CD8-positive, alpha-beta memory T cell (primary cell): ENCODE measurements around the gene CSTB. TPM values are rescaled to one million over a fixed set of nuclear protein-coding genes. Genes with fewer than 3 reads are reported as not detected.

Experiments
- CTCF ChIA-PET: fragments of 350-600 bp; sonication (Branson Sonifier 250); formaldehyde crosslinking; loops from one replicate; lab custom pipeline; 2021; ENCODE audit warnings: antibody characterized with exemption; lab: Charles Lee
- POLR2A ChIA-PET: fragments of 350-600 bp; sonication (Branson Sonifier 250); formaldehyde crosslinking; loops from one replicate; lab custom pipeline; 2021; ENCODE audit warnings: antibody characterized with exemption; lab: Charles Lee
- DNase-seq, 5 donors: peaks; one replicate each; pipeline versions ENCODE4 v3.0.0 to v3.0.0-alpha.2; 2020 to 2022; ENCODE audit warnings: mixed read lengths in 1 of 5
- H3K27ac ChIP-seq: one replicate; pipeline ENCODE4 v1.7.0; 2013; ENCODE audit warnings: low read depth, mild to moderate bottlenecking, low read length, moderate library complexity
- H3K27me3 ChIP-seq: 2 replicates; pipeline ENCODE4 v1.7.0; 2013; ENCODE audit warnings: low read length, mild to moderate bottlenecking; ENCODE audit not compliant: insufficient read depth, poor library complexity, severe bottlenecking
- H3K36me3 ChIP-seq: 2 replicates; pipeline ENCODE4 v1.7.0; 2013; ENCODE audit warnings: mild to moderate bottlenecking, low read length, moderate library complexity; ENCODE audit not compliant: insufficient read depth
- H3K4me1 ChIP-seq: 2 replicates; pipeline ENCODE4 v1.7.0; 2013; ENCODE audit warnings: mild to moderate bottlenecking, low read length, moderate library complexity; ENCODE audit not compliant: insufficient read depth
- H3K4me3 ChIP-seq: 2 replicates; pipeline ENCODE4 v1.7.0; 2013; ENCODE audit warnings: mild to moderate bottlenecking, low read length
- H3K9me3 ChIP-seq: 2 replicates; pipeline ENCODE4 v1.7.0; 2013; ENCODE audit warnings: mild to moderate bottlenecking, low read length
- H3K27ac Mint-ChIP-seq, 8 donors: one replicate each; pipeline ENCODE4 v1.8.0; 2020 to 2021; ENCODE audit warnings: mixed read lengths in 8 of 8, mild to moderate bottlenecking in 6 of 8, inconsistent platforms in 3 of 8, moderate library complexity in 3 of 8
- H3K27me3 Mint-ChIP-seq, 2 donors: one replicate each; pipeline ENCODE4 v1.8.0; 2020 to 2021; ENCODE audit warnings: mixed read lengths in 2 of 2, mild to moderate bottlenecking in 1 of 2, moderate library complexity in 1 of 2
- H3K36me3 Mint-ChIP-seq, 3 donors: one replicate each; pipeline ENCODE4 v1.8.0; 2020 to 2021; ENCODE audit warnings: mixed read lengths in 3 of 3, inconsistent platforms in 1 of 3, mild to moderate bottlenecking in 1 of 3
- H3K4me1 Mint-ChIP-seq, 3 donors: one replicate each; pipeline ENCODE4 v1.8.0; 2020 to 2021; ENCODE audit warnings: mixed read lengths in 3 of 3, inconsistent platforms in 1 of 3, mild to moderate bottlenecking in 1 of 3
- H3K4me3 Mint-ChIP-seq, 7 donors: one replicate each; pipeline ENCODE4 v1.8.0; 2020 to 2021; ENCODE audit warnings: mixed read lengths in 7 of 7, mild to moderate bottlenecking in 6 of 7, moderate library complexity in 4 of 7, inconsistent platforms in 2 of 7
- H3K9me3 Mint-ChIP-seq, 5 donors: one replicate each; pipeline ENCODE4 v1.8.0; 2020 to 2022; ENCODE audit warnings: mixed read lengths in 5 of 5, mild to moderate bottlenecking in 3 of 5, moderate library complexity in 2 of 5, inconsistent platforms in 1 of 5
- polyA plus RNA-seq: library from polyadenylated mRNA; unstranded; fragments of 300-500 nt; fragmentation: Illumina TruSeq; gene quantifications from one replicate; pipeline ENCODE4 v1.2.3, GENCODE V29; 2021
- total RNA-seq, 2 experiments: library from RNA; stranded (reverse); gene quantifications; one replicate each; pipeline ENCODE4 v1.2.3, GENCODE V29; 2021

The CSTB gene
- total and polyA plus RNA-seq, 3 experiments from 2014 or later, result 48.0 to 79.1 (median 48.4) TPM

GRCh38 chr21:43735236-43736091 is 40.6 kb downstream of the CSTB start:
- no peak overlapping the region for H3K4me3 Mint-ChIP-seq
- no peaks in the 10 kb centered on the region for H3K27me3 Mint-ChIP-seq

GRCh38 chr21:43734928-43735229 is 41.2 kb downstream of the CSTB start:
- no peak overlapping the region for H3K4me3 ChIP-seq
- H3K9me3 Mint-ChIP-seq, result no peaks in the 10 kb centered on the region
- H3K27ac Mint-ChIP-seq, result peak overlapping the region in 2 of 8 donors; percentile 52 to 97
- ChIA-PET CTCF (no interaction called here), POLR2A (no interaction called here)
- peaks cover 15 to 44% (median 38%) of the 10 kb centered on the region in 3 donors for H3K4me1 Mint-ChIP-seq
- peaks cover 0 to 29% (median 3%) of the 10 kb centered on the region in 3 donors for H3K36me3 Mint-ChIP-seq
- H3K9me3 ChIP-seq, result no peaks in the 10 kb centered on the region
- no peaks in the 10 kb centered on the region for H3K27me3 Mint-ChIP-seq
- no peak overlapping the region for H3K27ac ChIP-seq
- no peaks in the 10 kb centered on the region for H3K36me3 ChIP-seq
- no peak overlapping the region for H3K4me3 Mint-ChIP-seq
- peaks cover 8% of the 10 kb centered on the region for H3K4me1 ChIP-seq
- DNase-seq, result no peak
- H3K27me3 ChIP-seq, result no peaks in the 10 kb centered on the region

More at GRCh38 chr21:43735236-43736091, 40.6 kb downstream of the CSTB start:
- H3K4me1 ChIP-seq, result peaks cover 8% of the 10 kb centered on the region
- H3K36me3 ChIP-seq, result no peaks in the 10 kb centered on the region
- CTCF ChIA-PET, result no interaction called here
- no peak overlapping the region for H3K27ac ChIP-seq
- DNase-seq, result no peak
- POLR2A ChIA-PET, result no interaction called here
- Mint-ChIP-seq H3K4me1 (peaks cover 13 to 45% (median 33%) of the 10 kb centered on the region in 3 donors), H3K36me3 (peaks cover 0 to 29% (median 3%) of the 10 kb centered on the region in 3 donors), H3K9me3 (no peaks in the 10 kb centered on the region), H3K27ac (no peak overlapping the region)
- H3K4me3 ChIP-seq, result no peak overlapping the region
- no peaks in the 10 kb centered on the region for H3K27me3 ChIP-seq
- no peaks in the 10 kb centered on the region for H3K9me3 ChIP-seq

GRCh38 chr21:43734131-43734927 is 41.8 kb downstream of the CSTB start:
- no peak overlapping the region for H3K4me3 ChIP-seq
- POLR2A ChIA-PET, result no interaction called here
- Mint-ChIP-seq H3K27ac (peak overlapping the region in 6 of 8 donors; percentile 26 to 97 (median 86)), H3K4me3 (peak overlapping the region in 4 of 7 donors; percentile 42 to 86 (median 77)), H3K27me3 (no peaks in the 10 kb centered on the region), H3K9me3 (no peaks in the 10 kb centered on the region), H3K4me1 (peaks cover 17 to 48% (median 39%) of the 10 kb centered on the region in 3 donors), H3K36me3 (peaks cover 0 to 29% (median 3%) of the 10 kb centered on the region in 3 donors)
- H3K4me1 ChIP-seq, result peaks cover 10% of the 10 kb centered on the region
- CTCF ChIA-PET, result no interaction called here
- no peaks in the 10 kb centered on the region for H3K9me3 ChIP-seq
- H3K27ac ChIP-seq, result no peak overlapping the region
- no peaks in the 10 kb centered on the region for H3K36me3 ChIP-seq
- H3K27me3 ChIP-seq, result no peaks in the 10 kb centered on the region
- peak in 1 of 5 donors; percentile 22 for DNase-seq

GRCh38 chr21:43733529-43734071 is 42.5 kb downstream of the CSTB start:
- Mint-ChIP-seq H3K4me3 (peak overlapping the region in 4 of 7 donors; percentile 42 to 86 (median 77)), H3K9me3 (no peaks in the 10 kb centered on the region), H3K4me1 (peaks cover 20 to 49% (median 43%) of the 10 kb centered on the region in 3 donors), H3K27me3 (peaks cover 0 to 1% of the 10 kb centered on the region in 2 donors), H3K36me3 (peaks cover 0 to 26% (median 0%) of the 10 kb centered on the region in 3 donors), H3K27ac (peak overlapping the region in 7 of 8 donors; percentile 26 to 97 (median 79))
- Histone ChIP-seq H3K4me3 (no peak overlapping the region), H3K27ac (no peak overlapping the region), H3K27me3 (no peaks in the 10 kb centered on the region), H3K36me3 (no peaks in the 10 kb centered on the region), H3K9me3 (no peaks in the 10 kb centered on the region), H3K4me1 (peaks cover 15% of the 10 kb centered on the region)
- peak in 2 of 5 donors; percentile 25 to 31 for DNase-seq
- POLR2A ChIA-PET, result no interaction called here
- CTCF ChIA-PET, result no interaction called here

GRCh38 chr21:43733060-43733459 is 43.0 kb downstream of the CSTB start:
- Histone ChIP-seq H3K27ac (no peak overlapping the region), H3K27me3 (no peaks in the 10 kb centered on the region), H3K9me3 (no peaks in the 10 kb centered on the region), H3K36me3 (no peaks in the 10 kb centered on the region), H3K4me3 (no peak overlapping the region), H3K4me1 (peaks cover 20% of the 10 kb centered on the region)
- Mint-ChIP-seq H3K4me3 (peak overlapping the region in 3 of 7 donors; percentile 59 to 86 (median 78)), H3K4me1 (peaks cover 25 to 55% (median 48%) of the 10 kb centered on the region in 3 donors), H3K27ac (peak overlapping the region in 3 of 8 donors; percentile 90 to 97 (median 96)), H3K27me3 (peaks cover 0 to 3% of the 10 kb centered on the region in 2 donors), H3K36me3 (peaks cover 0 to 22% (median 0%) of the 10 kb centered on the region in 3 donors), H3K9me3 (no peaks in the 10 kb centered on the region)
- CTCF ChIA-PET, result no interaction called here
- POLR2A ChIA-PET, result interaction anchor here (0.6 kb wide), 1 partner anchor 13 kb away, joined by 3 read pairs; no protein-coding TSS in a partner anchor
- DNase-seq, result peak in 2 of 5 donors; percentile 29 to 55

GRCh38 chr21:43731891-43732711 is 44.0 kb downstream of the CSTB start:
- Mint-ChIP-seq H3K27me3 (peaks cover 0 to 3% of the 10 kb centered on the region in 2 donors), H3K4me1 (peaks cover 31 to 64% (median 58%) of the 10 kb centered on the region in 3 donors), H3K4me3 (no peak overlapping the region), H3K9me3 (no peaks in the 10 kb centered on the region), H3K27ac (peak overlapping the region in 5 of 8 donors; percentile 46 to 88 (median 74)), H3K36me3 (peaks cover 0 to 19% (median 0%) of the 10 kb centered on the region in 3 donors)
- no peak overlapping the region for H3K27ac ChIP-seq
- no peaks in the 10 kb centered on the region for H3K36me3 ChIP-seq
- ChIA-PET CTCF (no interaction called here), POLR2A (no interaction called here)
- DNase-seq, result no peak
- no peaks in the 10 kb centered on the region for H3K9me3 ChIP-seq
- H3K27me3 ChIP-seq, result no peaks in the 10 kb centered on the region
- H3K4me3 ChIP-seq, result no peak overlapping the region
- peaks cover 30% of the 10 kb centered on the region for H3K4me1 ChIP-seq

GRCh38 chr21:43731476-43731875 is 44.6 kb downstream of the CSTB start:
- H3K27me3 Mint-ChIP-seq, result peaks cover 0 to 3% of the 10 kb centered on the region in 2 donors
- no peaks in the 10 kb centered on the region for H3K27me3 ChIP-seq
- H3K9me3 ChIP-seq, result no peaks in the 10 kb centered on the region
- no peak for DNase-seq
- peaks cover 0 to 17% (median 0%) of the 10 kb centered on the region in 3 donors for H3K36me3 Mint-ChIP-seq
- no peak overlapping the region for H3K27ac ChIP-seq
- peak overlapping the region in 6 of 8 donors; percentile 70 to 99 (median 80) for H3K27ac Mint-ChIP-seq
- H3K4me1 Mint-ChIP-seq, result peaks cover 37 to 70% (median 64%) of the 10 kb centered on the region in 3 donors
- ChIA-PET POLR2A (no interaction called here), CTCF (no interaction called here)
- peaks cover 36% of the 10 kb centered on the region for H3K4me1 ChIP-seq
- peak overlapping the region in 1 of 7 donors; percentile 8 for H3K4me3 Mint-ChIP-seq
- H3K9me3 Mint-ChIP-seq, result no peaks in the 10 kb centered on the region
- H3K4me3 ChIP-seq, result no peak overlapping the region
- H3K36me3 ChIP-seq, result no peaks in the 10 kb centered on the region
